OCI-LY3 (cell line): ENCODE measurements around the gene ATP8B3.

Experiments
- H2AFZ ChIP-seq: fragments of 200-600, 300-600 bp; shearing (Covaris generic); 2 replicates; pipeline ENCODE4 v1.6.0; 2014; ENCODE audit warnings: antibody characterized with exemption, low read depth, low read length
- H3K27ac ChIP-seq: fragments of 200-600, 300-600 bp; sonication (generic); 2 replicates; pipeline ENCODE4 v1.5.1; 2014; ENCODE audit warnings: mild to moderate bottlenecking, low read length, moderate library complexity, mixed read lengths
- H3K27me3 ChIP-seq: fragments of 200-600, 300-600 bp; sonication (generic); 2 replicates; pipeline ENCODE4 v1.6.1; 2014; ENCODE audit warnings: low read depth, low read length, mixed read lengths
- H3K36me3 ChIP-seq: fragments of 200-600, 300-600 bp; sonication (generic); replicated peaks from 2 replicates; pipeline ENCODE3; 2014; ENCODE audit warnings: low read depth, low read length, mixed read lengths
- H3K4me1 ChIP-seq: fragments of 300-600, 200-600 bp; sonication (generic); 2 replicates; pipeline ENCODE4 v1.6.1; 2014; ENCODE audit warnings: low read length, mixed read lengths
- H3K4me2 ChIP-seq: fragments of 200-600, 300-600 bp; sonication (generic); 2 replicates; pipeline ENCODE4 v1.6.1; 2014; ENCODE audit warnings: low read length, mixed read lengths
- H3K4me3 ChIP-seq: fragments of 300-600, 200-600 bp; sonication (generic); 2 replicates; pipeline ENCODE4 v1.5.1; 2014; ENCODE audit warnings: antibody characterized with exemption, mild to moderate bottlenecking, low read length, moderate library complexity
- H3K79me2 ChIP-seq: fragments of 300-600, 200-600 bp; shearing (Covaris generic); 2 replicates; pipeline ENCODE4 v1.6.1; 2014; ENCODE audit warnings: mild to moderate bottlenecking, low read length, mixed read lengths
- H3K9ac ChIP-seq: fragments of 300-600, 200-600 bp; shearing (Covaris generic); 2 replicates; pipeline ENCODE4 v1.6.0; 2014; ENCODE audit warnings: mild to moderate bottlenecking, low read length, moderate library complexity
- H3K9me3 ChIP-seq: fragments of 200-600, 300-600 bp; shearing (Covaris generic); 2 replicates; pipeline ENCODE4 v1.6.1; 2014; ENCODE audit warnings: low read length, mixed read lengths; ENCODE audit not compliant: insufficient read depth
- H4K20me1 ChIP-seq: fragments of 200-600, 300-600 bp; sonication (generic); 2 replicates; pipeline ENCODE4 v1.6.1; 2016; ENCODE audit warnings: low read length, mixed read lengths; ENCODE audit not compliant: insufficient read depth
- EZH2phosphoT487 ChIP-seq: fragments of 200-600 bp; shearing (Covaris generic); IDR thresholded peaks from 2 replicates; pipeline ENCODE4 v1.6.1; 2018; ENCODE audit warnings: antibody characterized with exemption, mixed run types, low read depth
- TF ChIP-seq, protein P1 (sequence below): fragments of 200-600, 300-600 bp; sonication (generic); IDR thresholded peaks from 2 replicates; pipeline ENCODE4 v1.5.1; 2014; ENCODE audit warnings: antibody characterized with exemption, low read length, low read depth

Gene ATP8B3

DNA sequence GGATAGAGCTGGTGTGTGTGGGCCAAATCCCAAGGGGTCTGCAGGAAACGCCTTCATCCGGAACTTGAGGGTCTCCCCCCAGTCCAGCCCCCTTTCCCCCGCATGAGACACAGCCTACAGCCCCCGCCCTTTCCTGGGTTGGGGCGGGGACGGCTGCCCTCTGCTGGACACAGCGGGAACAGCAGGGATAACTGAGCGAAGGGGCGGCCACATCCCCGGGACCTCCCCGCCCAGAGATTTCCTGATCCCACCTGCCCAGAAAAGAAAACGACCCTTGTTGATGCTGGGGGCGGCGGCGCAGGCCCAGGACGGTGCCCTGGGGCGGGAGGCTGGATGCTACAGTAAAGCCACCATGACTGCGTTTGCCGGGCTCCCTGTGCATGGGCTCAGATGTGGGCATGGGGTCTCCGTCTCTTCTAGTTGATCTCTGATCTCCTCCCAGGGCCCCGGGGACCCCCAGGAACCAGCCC lies 44.6 kb downstream of the ATP8B3 start:
- Histone ChIP-seq H3K79me2 (no peaks in the 10 kb centered on the region), H3K27me3 (peaks cover 14% of the 10 kb centered on the region; the same call in 1 of the 2 replicates), H3K27ac (no peak overlapping the region), H3K36me3 (no peaks in the 10 kb centered on the region), H4K20me1 (no peaks in the 10 kb centered on the region), H3K4me2 (peak overlapping the region; percentile 54), H3K9ac (peak overlapping the region; percentile 9; the same call in 1 of the 2 replicates), H2AFZ (peak overlapping the region; percentile 74), H3K9me3 (peaks cover 14% of the 10 kb centered on the region), H3K4me1 (peaks cover 12% of the 10 kb centered on the region), H3K4me3 (peak overlapping the region; percentile 29)
- TF ChIP-seq, protein P1, sequence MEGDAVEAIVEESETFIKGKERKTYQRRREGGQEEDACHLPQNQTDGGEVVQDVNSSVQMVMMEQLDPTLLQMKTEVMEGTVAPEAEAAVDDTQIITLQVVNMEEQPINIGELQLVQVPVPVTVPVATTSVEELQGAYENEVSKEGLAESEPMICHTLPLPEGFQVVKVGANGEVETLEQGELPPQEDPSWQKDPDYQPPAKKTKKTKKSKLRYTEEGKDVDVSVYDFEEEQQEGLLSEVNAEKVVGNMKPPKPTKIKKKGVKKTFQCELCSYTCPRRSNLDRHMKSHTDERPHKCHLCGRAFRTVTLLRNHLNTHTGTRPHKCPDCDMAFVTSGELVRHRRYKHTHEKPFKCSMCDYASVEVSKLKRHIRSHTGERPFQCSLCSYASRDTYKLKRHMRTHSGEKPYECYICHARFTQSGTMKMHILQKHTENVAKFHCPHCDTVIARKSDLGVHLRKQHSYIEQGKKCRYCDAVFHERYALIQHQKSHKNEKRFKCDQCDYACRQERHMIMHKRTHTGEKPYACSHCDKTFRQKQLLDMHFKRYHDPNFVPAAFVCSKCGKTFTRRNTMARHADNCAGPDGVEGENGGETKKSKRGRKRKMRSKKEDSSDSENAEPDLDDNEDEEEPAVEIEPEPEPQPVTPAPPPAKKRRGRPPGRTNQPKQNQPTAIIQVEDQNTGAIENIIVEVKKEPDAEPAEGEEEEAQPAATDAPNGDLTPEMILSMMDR: peak; percentile 97
- TF ChIP-seq EZH2phosphoT487: no peak

DNA sequence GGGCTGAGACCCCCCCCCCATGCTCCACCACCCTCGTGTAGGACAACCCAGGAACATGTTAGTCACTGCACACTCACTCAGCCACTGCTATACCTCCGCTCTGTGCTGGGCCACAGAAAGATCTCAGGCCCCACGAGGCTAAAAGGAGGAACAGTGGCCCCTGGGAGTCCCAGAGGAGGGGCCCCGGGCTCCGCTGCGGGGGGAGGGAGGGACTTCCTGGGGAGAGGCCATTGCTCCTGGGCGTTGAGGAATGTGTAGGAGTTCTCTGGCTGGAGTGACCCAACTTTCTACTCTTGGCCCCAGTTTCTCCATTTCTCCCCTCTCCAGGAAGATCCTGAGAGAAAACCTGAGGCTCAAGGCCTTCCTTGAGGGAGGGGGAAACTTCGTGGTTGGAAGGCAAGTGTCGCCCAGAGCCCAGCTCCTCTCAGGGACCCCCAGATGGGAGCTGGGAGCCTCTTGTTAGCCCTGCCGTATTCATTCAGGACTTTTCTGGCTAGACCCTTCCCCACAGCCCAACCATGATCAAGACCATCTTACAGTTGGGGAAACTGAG lies 45.2 kb downstream of the ATP8B3 start:
- Histone ChIP-seq H2AFZ (peak overlapping the region; percentile 74), H3K27ac (no peak overlapping the region), H3K4me3 (peak overlapping the region; percentile 14), H3K4me2 (peak overlapping the region; percentile 54), H4K20me1 (no peaks in the 10 kb centered on the region), H3K79me2 (no peaks in the 10 kb centered on the region), H3K27me3 (peaks cover 14% of the 10 kb centered on the region; the same call in 1 of the 2 replicates), H3K4me1 (peaks cover 12% of the 10 kb centered on the region), H3K36me3 (no peaks in the 10 kb centered on the region), H3K9me3 (peaks cover 14% of the 10 kb centered on the region), H3K9ac (peak overlapping the region; percentile 9; the same call in 1 of the 2 replicates)
- TF ChIP-seq EZH2phosphoT487: no peak
- TF ChIP-seq, protein P1: no peak

DNA sequence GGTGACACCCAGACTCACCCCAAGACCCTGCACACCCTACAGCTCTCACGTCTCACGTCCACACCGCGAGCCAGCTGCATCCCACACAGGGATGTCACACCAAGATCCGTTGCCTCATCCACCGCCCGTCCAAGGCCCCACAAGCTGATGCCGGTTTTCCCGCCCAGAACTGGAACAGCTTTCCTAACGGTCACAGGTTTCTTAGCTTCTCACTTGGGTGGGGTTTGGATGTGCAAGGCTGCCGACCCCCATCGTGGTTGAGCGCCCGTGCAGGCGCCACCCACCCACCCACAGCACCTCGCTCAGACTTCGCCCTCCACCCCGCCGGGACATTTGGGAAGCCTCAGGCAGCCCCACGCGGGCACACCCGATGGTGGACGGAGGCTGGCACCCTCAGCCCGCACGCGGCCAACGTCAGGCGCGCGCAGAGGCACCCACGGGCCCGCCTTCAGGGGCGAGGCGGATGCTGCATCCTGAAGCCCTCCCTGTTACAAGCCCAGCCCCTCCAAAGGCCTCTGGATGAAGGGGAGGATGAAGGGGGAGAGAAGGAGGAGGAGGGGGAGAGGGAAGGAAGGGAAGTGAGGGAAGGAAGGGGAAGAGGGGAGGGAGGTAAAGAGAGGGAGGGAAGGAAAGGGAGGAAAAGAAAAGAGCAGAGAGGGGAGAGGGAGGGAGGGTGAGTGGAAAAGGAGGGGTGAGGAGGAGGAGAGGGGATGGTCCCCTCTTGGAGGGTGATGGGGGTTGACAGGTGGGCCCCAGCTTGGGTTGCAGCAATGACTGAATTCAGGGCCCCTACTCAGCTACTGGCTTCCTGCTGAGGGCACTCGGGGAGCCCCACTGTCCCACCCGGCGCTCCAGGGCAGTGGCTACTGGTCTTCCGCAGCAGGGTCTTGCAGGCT lies 45.9 kb downstream of the ATP8B3 start:
- Histone ChIP-seq H3K4me1 (peaks cover 12% of the 10 kb centered on the region), H3K36me3 (no peaks in the 10 kb centered on the region), H3K9me3 (peaks cover 11% of the 10 kb centered on the region), H3K4me2 (peak overlapping the region; percentile 54; the same call in 1 of the 2 replicates), H3K4me3 (no peak overlapping the region), H3K27me3 (peaks cover 10% of the 10 kb centered on the region; the same call in 1 of the 2 replicates), H4K20me1 (no peaks in the 10 kb centered on the region), H2AFZ (peak overlapping the region; percentile 74), H3K9ac (peak overlapping the region; percentile 9; the same call in 1 of the 2 replicates), H3K27ac (no peak overlapping the region), H3K79me2 (no peaks in the 10 kb centered on the region)
- TF ChIP-seq, protein P1: no peak
- no peak for TF ChIP-seq EZH2phosphoT487

DNA sequence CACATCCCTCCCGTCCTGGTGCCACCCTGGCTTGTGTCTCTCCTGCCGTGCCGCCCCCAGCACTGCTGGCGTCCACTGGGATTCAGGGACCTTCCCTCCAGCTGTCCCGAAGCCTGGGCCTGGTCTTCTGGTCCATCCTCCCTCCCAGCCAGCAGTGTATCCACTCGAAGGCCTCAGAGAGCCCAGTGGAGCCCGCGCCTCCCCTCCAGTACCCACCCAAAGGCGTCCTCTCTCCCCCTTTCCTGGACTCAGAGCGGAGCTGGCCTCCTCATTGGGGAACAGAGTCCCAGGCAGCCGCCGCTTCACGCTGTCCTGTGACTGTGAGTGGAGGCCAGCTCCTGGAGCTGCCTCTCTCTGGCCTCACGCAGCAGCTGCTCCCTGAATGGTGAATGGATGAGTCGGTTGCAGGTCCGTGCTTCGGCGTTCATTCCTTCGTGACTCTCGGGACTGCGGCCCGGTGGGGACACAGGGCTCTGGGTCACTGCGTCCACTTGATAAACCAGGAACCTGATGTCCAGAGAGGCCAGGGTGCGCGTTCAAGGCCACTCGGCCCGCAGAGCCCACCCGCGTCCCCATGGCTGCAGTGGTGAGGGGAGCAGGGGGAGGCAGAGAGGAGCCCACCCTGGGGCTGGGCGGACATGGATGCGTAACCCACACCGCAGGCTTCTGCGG lies 46.7 kb downstream of the ATP8B3 start:
- Histone ChIP-seq H2AFZ (no peak overlapping the region), H3K27me3 (peaks cover 2% of the 10 kb centered on the region; the same call in 1 of the 2 replicates), H3K36me3 (no peaks in the 10 kb centered on the region), H3K9ac (no peak overlapping the region), H4K20me1 (no peaks in the 10 kb centered on the region), H3K9me3 (peaks cover 3% of the 10 kb centered on the region; the same call in 1 of the 2 replicates), H3K27ac (no peak overlapping the region), H3K4me2 (no peak overlapping the region), H3K79me2 (no peaks in the 10 kb centered on the region), H3K4me1 (peaks cover 12% of the 10 kb centered on the region), H3K4me3 (no peak overlapping the region)
- TF ChIP-seq, protein P1: no peak
- no peak for TF ChIP-seq EZH2phosphoT487
